Stimulated activated naive CD8-positive, alpha-beta T cell treated with anti-CD3 and anti-CD28 coated beads, Interleukin-15, amount 100 ng/mL, for 72 hours (primary cell): ENCODE results near the gene RHOV.

ENCODE experiments used
- ATAC-seq: fragments of 150-1000 bp; cut with Tn5 transposase; 2 replicates; pipeline ENCODE4 v1.10.0; 2021; ENCODE audit warnings: mild to moderate bottlenecking, moderate library complexity
- DNase-seq, 2 donors: peaks; one replicate each; pipeline ENCODE4 v3.0.0; 2021 to 2022
- H3K27ac Mint-ChIP-seq, 2 donors: one replicate each; pipeline ENCODE4 v1.8.0; 2022; ENCODE audit warnings: mild to moderate bottlenecking in 2 of 2, mixed read lengths in 2 of 2, moderate library complexity in 2 of 2
- H3K27me3 Mint-ChIP-seq: one replicate; pipeline ENCODE4 v1.8.0; 2022; ENCODE audit warnings: mixed read lengths
- H3K4me1 Mint-ChIP-seq: one replicate; pipeline ENCODE4 v1.8.0; 2022; ENCODE audit warnings: mild to moderate bottlenecking, mixed read lengths
- H3K4me3 Mint-ChIP-seq, 2 donors: one replicate each; pipeline ENCODE4 v1.8.0; 2022; ENCODE audit warnings: mild to moderate bottlenecking in 2 of 2, mixed read lengths in 2 of 2, moderate library complexity in 1 of 2
- H3K9me3 Mint-ChIP-seq, 2 donors: one replicate each; pipeline ENCODE4 v1.8.0; 2022; ENCODE audit warnings: mixed read lengths in 2 of 2

The RHOV gene

DNA sequence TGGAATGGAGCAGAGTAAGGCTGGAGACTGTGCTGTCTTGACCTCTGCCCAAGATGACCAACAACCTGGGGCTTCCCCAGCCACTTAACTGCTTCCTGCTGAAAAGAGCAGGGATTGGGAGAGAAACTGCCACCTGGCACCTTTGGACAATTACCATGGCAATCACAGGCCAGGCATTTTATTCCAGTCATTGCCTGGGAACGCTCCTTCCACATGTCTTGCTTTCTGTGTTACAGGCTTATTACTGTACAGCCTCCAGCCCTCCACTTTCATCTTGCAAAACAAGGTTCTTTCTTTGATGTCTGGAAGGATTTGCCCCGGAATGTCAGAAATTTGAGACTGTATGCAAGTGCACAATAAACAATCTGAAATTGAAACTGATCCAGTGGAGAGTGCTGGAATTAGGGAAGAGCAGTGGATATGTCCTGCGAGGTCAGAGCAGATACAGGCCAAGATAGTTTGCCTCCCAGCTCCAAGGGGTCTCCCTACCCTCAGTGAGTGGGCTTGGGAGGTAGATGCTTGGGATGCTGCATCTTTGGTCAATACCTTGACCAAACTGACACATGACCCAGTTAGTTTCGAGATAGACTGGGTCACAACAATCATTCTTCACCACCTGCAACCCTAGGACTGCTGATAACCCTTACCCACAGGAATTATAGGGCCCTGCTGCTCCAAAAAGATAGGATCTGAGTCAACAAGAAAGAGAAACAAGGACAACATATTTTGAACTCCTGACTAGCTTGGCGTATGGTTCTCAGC is 48.2 kb downstream of the RHOV start:
- no peaks in the 10 kb centered on the region for H3K4me1 Mint-ChIP-seq
- ATAC-seq: no peak
- no peak overlapping the region for H3K4me3 Mint-ChIP-seq
- H3K27ac Mint-ChIP-seq: no peak overlapping the region
- no peak for DNase-seq
- no peaks in the 10 kb centered on the region for H3K9me3 Mint-ChIP-seq
- no peaks in the 10 kb centered on the region for H3K27me3 Mint-ChIP-seq

DNA sequence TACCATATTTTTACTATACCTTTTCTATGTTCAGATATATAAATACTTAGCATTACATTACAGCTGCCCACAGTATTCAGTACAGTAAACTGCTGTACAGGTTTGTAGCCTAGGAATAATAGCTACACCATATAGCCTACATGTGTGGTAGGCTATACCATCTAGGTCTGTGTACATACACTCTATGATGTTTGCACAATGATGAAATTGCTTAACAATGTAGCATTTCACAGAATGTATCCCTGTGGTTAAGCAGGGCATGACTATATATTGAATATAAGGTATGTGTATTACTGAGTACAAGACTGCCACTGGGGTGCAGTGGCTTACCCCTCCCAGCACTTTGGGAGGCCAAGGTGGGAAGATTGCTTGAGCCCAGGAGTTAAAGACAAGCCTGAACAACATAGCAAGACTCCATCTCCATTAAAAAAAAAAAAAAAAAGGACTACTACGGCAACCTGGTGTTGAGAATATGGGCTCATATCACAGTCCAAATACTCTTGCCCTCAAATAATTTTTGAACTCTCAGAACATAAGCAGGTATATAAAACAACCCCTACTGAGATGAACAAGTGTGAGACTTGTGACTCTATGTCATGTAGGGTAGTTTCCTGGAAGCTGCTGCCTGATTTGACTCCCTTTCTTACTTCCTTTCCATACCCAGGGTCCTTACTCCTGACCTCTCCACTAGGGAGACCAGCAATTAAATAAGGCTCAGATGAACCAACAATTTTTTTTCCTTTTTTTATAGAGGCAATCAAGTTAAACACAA is 50.3 kb downstream of the RHOV start:
- Mint-ChIP-seq H3K4me1 (no peaks in the 10 kb centered on the region), H3K4me3 (no peak overlapping the region), H3K9me3 (no peaks in the 10 kb centered on the region), H3K27ac (peak overlapping the region in 1 of 2 donors; percentile 82), H3K27me3 (no peaks in the 10 kb centered on the region)
- ATAC-seq: peak; percentile 50
- no peak for DNase-seq
